ENCODE data around the gene UMAD1. TPM values are rescaled to one million over a fixed set of nuclear protein-coding genes. Genes with fewer than 3 reads are reported as not detected.

Gene UMAD1
- polyA plus RNA-seq, 3 donors = 6.2 to 22.7 (median 18.6) TPM

DNA sequence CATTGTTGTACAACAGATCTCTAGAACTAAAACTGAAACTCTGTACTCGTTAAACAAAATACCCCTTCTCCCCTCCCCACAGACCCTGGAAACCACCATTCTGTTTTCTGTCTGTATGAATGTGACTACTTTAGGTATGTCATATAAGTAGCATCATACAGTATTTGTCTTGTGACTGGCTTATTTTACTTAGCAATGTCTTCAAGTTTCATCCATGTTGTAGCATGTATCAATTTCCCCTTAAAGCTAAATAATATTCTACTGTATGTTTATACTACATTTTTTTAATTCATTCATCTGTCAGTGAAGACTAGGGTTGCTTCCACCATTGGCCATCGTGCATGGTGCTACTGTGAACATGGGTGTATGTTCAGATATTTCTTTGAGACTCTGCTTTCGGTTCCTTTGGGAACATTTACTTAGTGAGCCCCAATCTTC is 149.0 kb downstream of the UMAD1 start:
- no peak overlapping the region for H3K27ac Mint-ChIP-seq
- no peak overlapping the region for H3K4me3 Mint-ChIP-seq
- Histone ChIP-seq H3K9me3 (replicated peaks in 1 of 2; ENCODE audit: control insufficient read depth in 1 of 2, insufficient read depth in 1 of 2, low read length in 2 of 2) (no peaks in the 10 kb centered on the region), H3K4me3 (replicated peaks in 1 of 3; ENCODE audit: low read depth in 2 of 3, low read length in 3 of 3) (no peak overlapping the region), H3K27ac (ENCODE audit: low read depth in 1 of 2, low read length in 2 of 2) (no peak overlapping the region), H3K9ac (ENCODE audit: insufficient read depth, low read length, poor library complexity, severe bottlenecking) (no peak overlapping the region), H2AFZ (ENCODE audit: insufficient read depth, low read depth, low read length, poor library complexity, severe bottlenecking) (no peak overlapping the region), H3K36me3 (replicated peaks in 1 of 2; ENCODE audit: control insufficient read depth in 1 of 2, insufficient read depth in 2 of 2, low read length in 2 of 2) (no peaks in the 10 kb centered on the region), H3K4me2 (replicated peaks; ENCODE audit: extremely low read depth, low read length, poor library complexity, severe bottlenecking) (no peak overlapping the region), H3K4me1 (ENCODE audit: control insufficient read depth in 1 of 2, insufficient read depth in 2 of 2, low read length in 2 of 2) (no peaks in the 10 kb centered on the region), H4K20me1 (ENCODE audit: insufficient read depth, low read length) (no peaks in the 10 kb centered on the region), H3K79me2 (ENCODE audit: insufficient read depth, low read length) (no peaks in the 10 kb centered on the region), H3K27me3 (ENCODE audit: control insufficient read depth in 2 of 2, insufficient read depth in 2 of 2, low read length in 2 of 2) (no peaks in the 10 kb centered on the region)
- no peaks in the 10 kb centered on the region for H3K27me3 Mint-ChIP-seq (ENCODE audit: low read depth in 3 of 3)
- TF ChIP-seq, protein P1, sequence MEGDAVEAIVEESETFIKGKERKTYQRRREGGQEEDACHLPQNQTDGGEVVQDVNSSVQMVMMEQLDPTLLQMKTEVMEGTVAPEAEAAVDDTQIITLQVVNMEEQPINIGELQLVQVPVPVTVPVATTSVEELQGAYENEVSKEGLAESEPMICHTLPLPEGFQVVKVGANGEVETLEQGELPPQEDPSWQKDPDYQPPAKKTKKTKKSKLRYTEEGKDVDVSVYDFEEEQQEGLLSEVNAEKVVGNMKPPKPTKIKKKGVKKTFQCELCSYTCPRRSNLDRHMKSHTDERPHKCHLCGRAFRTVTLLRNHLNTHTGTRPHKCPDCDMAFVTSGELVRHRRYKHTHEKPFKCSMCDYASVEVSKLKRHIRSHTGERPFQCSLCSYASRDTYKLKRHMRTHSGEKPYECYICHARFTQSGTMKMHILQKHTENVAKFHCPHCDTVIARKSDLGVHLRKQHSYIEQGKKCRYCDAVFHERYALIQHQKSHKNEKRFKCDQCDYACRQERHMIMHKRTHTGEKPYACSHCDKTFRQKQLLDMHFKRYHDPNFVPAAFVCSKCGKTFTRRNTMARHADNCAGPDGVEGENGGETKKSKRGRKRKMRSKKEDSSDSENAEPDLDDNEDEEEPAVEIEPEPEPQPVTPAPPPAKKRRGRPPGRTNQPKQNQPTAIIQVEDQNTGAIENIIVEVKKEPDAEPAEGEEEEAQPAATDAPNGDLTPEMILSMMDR (IDR thresholded peaks at IDR 0.05) = no peak
- no peaks in the 10 kb centered on the region for H3K9me3 Mint-ChIP-seq
- H3K4me1 Mint-ChIP-seq = no peaks in the 10 kb centered on the region
- peaks cover 6 to 7% of the 10 kb centered on the region in 2 donors for H3K36me3 Mint-ChIP-seq
- no peak for DNase-seq
- WGBS (ENCODE audit: insufficient coverage) = no CpG with 5 or more reads among the region's 3 CpGs
- intact Hi-C loops (cut with micrococcal nuclease) = no loop called here

DNA sequence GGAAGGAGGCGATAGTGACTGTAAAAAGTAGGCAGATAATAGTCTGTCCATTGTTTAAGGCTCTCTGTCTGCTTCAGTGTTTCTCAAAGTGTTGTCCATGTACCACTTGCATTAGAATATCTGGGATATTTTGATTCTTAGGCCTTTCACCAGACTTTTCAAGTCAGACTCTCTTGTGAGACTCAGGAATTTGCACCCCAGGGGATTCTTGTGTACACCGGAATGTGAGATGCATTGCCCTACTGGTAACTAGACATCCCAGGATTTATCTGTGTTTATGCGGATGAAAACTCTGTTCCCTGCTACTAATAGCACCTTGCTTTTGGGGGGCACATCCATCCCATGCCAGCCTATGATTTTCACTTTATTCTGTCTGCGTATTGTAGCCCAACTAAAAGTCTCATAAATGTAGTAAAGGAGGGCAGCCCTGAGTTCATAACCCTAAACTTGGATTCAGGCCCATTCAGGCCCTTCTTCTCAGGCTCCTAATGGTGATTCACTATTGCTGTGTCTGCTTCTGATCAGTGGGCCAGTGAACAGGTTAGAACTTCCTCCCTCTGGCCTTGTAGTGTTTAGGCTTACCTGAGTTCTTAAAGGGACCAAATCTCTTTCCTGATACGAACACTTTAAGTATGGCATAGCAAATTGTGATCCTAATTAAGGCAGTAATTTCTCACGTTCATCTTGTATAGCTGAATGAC is 149.6 kb downstream of the UMAD1 start:
- H3K27me3 ChIP-seq (ENCODE audit: control insufficient read depth in 2 of 2, insufficient read depth in 2 of 2, low read length in 2 of 2) = no peaks in the 10 kb centered on the region
- Mint-ChIP-seq H3K9me3 (peaks cover 0 to 1% (median 0%) of the 10 kb centered on the region in 7 donors), H3K27me3 (ENCODE audit: low read depth in 3 of 3) (no peaks in the 10 kb centered on the region), H3K36me3 (peaks cover 6 to 7% of the 10 kb centered on the region in 2 donors), H3K4me1 (no peaks in the 10 kb centered on the region), H3K27ac (no peak overlapping the region), H3K4me3 (no peak overlapping the region)
- H3K27ac ChIP-seq (ENCODE audit: low read depth in 1 of 2, low read length in 2 of 2) = no peak overlapping the region
- H3K4me1 ChIP-seq (ENCODE audit: control insufficient read depth in 1 of 2, insufficient read depth in 2 of 2, low read length in 2 of 2) = no peaks in the 10 kb centered on the region
- H3K9me3 ChIP-seq (replicated peaks in 1 of 2; ENCODE audit: control insufficient read depth in 1 of 2, insufficient read depth in 1 of 2, low read length in 2 of 2) = no peaks in the 10 kb centered on the region
- no peak overlapping the region for H3K9ac ChIP-seq (ENCODE audit: insufficient read depth, low read length, poor library complexity, severe bottlenecking)
- no peak overlapping the region for H3K4me2 ChIP-seq (replicated peaks; ENCODE audit: extremely low read depth, low read length, poor library complexity, severe bottlenecking)
- DNase-seq = no peak
- no peaks in the 10 kb centered on the region for H3K36me3 ChIP-seq (replicated peaks in 1 of 2; ENCODE audit: control insufficient read depth in 1 of 2, insufficient read depth in 2 of 2, low read length in 2 of 2)
- WGBS (ENCODE audit: insufficient coverage) = 100% methylated on average over 1 of the region's 6 CpGs
- TF ChIP-seq, protein P1 (IDR thresholded peaks at IDR 0.05) = no peak
- intact Hi-C loops (cut with micrococcal nuclease) = no loop called here
- H2AFZ ChIP-seq (ENCODE audit: insufficient read depth, low read depth, low read length, poor library complexity, severe bottlenecking) = no peak overlapping the region
- H3K79me2 ChIP-seq (ENCODE audit: insufficient read depth, low read length) = no peaks in the 10 kb centered on the region
- no peaks in the 10 kb centered on the region for H4K20me1 ChIP-seq (ENCODE audit: insufficient read depth, low read length)
- H3K4me3 ChIP-seq (replicated peaks in 1 of 3; ENCODE audit: low read depth in 2 of 3, low read length in 3 of 3) = no peak overlapping the region

All from CD14-positive monocyte (primary cell).